Stimulated activated naive CD8-positive, alpha-beta T cell treated with anti-CD3 and anti-CD28 coated beads, Interleukin-15, Interleukin-2, amounts not matched to agents 100 U/mL and 50 U/mL, for 24 hours (primary cell): ENCODE data around the gene TMEM60.
"Not testable (repeated sequence)": the region's sequence is repeated elsewhere in the genome, so short reads cannot be mapped to it uniquely, and the experiment has no call there.

Experiments
- ATAC-seq: fragments of 150-1000 bp; cut with Tn5 transposase; one replicate; pipeline ENCODE4 v1.10.0; 2021
- DNase-seq: peaks from one replicate; pipeline ENCODE4 v3.0.0; 2021

The TMEM60 gene, protein sequence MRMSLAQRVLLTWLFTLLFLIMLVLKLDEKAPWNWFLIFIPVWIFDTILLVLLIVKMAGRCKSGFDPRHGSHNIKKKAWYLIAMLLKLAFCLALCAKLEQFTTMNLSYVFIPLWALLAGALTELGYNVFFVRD

DNA sequence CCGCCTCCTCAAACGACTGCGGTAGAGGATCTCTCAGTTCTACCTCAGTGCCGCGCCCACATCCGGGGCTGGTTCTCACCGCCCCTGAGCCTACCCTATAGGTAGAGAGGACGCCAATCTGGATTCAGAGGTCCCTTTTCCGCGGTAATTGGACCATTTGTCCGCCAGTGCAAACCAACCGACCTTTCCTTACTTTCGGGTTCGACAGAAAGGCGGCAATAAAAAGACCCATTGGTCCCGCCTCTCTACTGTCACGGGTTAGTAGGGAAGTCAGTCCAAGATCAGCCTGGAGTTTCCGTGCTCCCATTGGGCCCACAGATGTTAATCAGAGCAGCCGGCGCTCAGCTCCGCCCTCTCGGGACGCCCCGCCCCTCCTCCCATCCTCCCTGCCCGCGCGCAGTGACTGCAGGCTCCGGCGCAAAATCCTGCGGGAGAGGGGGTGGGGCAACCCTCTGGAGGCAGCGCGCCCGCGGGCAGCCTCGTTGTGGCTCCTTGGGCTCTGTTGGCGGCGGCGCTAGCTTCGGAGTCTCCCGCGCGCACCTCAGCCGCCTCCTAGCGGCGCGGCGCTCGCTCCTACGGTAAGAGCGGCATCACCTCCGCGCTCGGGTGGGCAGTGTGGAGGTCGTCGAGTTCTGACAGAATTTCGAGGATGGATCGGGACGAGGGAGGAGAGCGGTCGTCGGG is at the start of gene TMEM60, which contains the start of gene PHTF2:
Gene TMEM60, minus strand, starts transcription at position 41 of the 684 bp plus-strand sequence. CDS start 4,061 bp downstream, outside the sequence.
Gene PHTF2, plus strand, starts transcription at position 380 of the 684 bp plus-strand sequence.
- DNase-seq (peak; percentile 94), ATAC-seq (peak; percentile 95)

DNA sequence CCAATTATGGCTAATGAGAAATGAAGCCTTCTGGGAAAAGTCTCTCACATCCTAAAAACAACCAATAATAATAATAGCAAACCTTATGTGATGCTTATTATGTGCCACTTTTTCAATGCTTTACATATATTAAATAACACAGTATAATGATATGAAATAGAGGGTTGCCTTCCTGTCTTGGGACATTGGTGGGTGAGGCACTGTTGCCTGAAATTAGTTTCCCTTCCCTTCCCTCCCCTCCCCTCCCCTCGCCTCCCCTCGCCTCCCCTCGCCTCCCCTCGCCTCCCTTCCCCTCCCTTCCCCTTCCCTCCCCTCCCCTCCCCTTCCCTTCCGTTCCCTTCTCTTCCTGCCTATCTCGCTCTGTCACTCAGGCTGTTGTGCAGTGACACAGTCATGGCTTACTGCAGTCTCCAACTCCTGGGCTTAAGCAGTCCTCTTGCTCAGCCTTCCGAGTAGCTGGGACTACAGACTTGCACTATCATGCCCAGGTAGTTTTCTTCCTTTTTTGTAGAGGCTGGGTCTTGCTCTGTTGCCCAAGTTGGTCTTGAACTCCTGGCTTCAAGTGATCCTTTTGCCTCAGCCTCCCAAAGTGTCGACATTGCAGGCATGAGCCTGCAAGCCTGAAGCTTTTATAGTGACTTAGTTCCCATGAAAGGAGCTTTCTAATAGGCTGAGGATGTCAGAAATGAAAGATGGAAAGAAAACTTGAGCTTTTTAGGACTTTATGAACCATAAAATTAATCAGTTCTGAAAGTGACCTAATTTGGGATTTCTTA is 48.3 kb upstream of the TMEM60 start:
- DNase-seq, result no peak
- ATAC-seq, result no peak

DNA sequence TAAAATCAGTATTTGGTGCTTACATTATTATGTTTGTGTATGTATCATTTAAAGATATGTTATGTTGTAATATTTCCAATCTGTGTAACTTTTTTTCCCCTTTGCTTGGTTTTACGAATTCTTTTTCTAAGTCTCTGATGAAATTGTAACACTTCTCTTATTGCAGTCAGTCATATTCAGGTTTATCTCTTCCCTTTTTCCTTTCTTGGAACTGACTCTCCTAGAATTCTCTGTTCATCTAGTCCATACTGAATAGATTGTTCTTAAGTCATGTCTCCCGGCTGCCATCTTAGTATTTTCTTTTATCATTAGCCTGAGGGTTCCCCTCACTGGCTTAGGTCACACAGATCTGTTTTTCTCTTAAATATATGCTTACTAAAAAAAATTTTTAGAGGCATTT is 45.0 kb upstream of the TMEM60 start:
- ATAC-seq (no peak), DNase-seq (no peak)

DNA sequence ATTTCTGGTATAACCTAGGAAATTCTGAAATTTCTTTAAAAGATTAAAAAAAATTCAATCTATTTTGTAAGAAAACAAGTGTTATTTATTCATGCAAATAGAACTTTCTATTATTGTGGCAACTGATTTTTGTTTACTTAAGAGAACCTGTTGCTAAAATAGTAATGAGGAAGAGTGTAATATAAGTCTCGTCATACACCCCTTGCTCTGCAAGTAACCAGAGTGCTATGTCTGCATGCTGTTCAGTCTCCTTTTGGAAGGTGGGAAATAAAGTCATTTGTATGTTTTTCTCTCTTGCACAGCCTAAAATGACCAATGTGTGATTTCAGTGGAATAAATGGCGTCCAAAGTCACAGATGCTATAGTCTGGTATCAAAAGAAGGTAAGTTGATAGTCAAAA is 41.7 kb upstream of the TMEM60 start:
- DNase-seq (no peak), ATAC-seq (no peak)

DNA sequence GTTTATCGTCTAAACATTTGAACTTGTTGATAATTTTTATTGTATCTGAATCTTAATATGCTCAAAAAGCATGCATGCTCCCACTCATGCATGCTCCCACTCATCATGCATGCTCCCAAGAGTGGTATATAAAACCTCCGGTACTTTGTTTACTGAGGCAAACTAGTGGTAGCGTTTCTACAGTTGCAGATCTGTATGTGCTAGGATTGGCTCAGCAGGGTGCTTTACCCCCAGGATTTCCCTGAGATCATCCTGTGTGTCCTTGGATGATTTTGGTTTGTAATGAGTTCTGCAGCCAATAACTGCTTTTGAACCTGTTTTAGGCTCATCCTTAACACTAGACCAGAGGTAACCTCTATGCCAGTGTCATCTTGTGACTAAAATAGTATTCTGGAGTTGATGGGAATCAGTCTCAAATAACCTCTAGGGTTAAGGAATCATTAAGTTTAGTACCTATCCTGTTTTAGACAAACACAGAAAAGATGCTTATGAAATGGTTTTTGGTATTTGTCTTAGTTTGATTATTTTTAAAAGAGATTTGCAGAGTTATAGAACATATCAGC is 40.8 kb upstream of the TMEM60 start:
- ATAC-seq, result no peak
- DNase-seq, result no peak

DNA sequence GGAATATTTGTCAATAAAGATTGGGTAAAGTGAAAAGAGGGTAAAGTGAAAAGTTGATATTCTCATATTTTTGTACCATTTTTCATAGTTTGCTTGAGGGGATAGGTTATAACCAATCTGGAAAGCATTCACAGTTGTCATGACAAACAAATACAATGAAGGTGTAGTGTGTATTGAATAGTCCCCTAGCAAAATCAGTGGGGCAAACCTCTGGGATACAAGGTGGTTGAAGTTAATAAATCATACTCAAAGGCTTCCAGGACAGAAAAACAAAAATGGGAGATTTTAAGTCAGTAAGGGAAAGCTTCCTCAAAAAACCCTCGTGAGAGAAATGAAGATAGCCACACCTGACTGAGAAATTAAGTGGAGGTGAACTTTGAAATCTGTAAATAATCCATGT is 39.7 kb upstream of the TMEM60 start:
- ATAC-seq (no peak), DNase-seq (no peak)

DNA sequence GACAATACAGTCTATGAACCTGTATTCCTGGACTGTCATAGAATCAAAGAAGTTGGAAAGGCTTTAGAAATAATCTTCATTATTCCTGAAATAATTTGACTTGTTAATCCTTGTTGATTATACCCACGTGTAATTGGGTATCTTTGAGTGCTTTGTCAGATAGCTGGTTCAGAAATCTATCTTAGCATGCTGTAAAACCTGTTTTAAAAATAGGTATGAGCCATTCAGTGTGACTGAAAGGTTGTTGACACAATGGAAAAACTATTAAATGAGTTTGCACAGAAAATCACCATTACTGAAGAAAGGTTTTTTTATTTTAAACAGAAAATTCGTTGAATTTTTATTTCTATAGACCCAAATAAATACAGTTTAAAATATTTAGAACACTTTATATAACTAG is 39.0 kb upstream of the TMEM60 start:
- no peak for ATAC-seq
- DNase-seq, result no peak

DNA sequence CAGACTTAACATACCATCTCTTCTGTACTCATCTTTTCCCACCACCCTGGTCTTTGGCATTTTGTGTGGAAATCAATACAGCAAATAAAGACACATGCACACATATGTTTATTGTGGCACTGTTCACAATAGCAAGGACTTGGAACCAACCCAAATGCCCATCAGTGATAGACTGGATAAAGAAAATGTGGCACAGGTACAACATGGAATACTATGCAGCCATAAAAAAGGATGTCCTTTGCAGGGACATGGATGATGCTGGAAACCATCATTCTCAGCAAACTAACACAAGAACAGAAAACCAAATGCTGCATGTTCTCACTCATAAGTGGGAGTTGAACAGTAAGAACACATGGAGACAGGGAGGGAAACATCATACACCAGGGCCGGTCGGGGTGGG is 38.2 kb upstream of the TMEM60 start:
- not testable (repeated sequence) for DNase-seq, ATAC-seq

DNA sequence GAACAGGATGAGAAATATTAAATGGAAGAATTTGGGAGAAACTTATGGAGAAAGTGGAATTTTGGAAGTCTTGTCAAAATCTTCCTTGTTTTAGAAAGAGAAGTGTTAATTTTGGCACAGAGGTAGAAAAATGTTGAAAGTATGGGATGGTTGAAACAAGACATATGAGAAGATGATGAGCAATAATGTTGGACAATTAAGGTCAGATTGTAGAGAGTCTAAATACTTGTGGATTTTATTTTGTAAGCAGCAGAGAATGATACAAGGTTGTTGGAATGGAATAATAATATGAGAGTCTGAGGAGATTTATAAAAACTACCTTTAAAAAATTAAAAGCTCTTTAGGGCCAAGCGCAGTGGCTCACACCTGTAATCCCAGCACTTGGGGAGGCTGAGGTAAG is 34.9 kb upstream of the TMEM60 start:
- no peak for DNase-seq
- no peak for ATAC-seq

DNA sequence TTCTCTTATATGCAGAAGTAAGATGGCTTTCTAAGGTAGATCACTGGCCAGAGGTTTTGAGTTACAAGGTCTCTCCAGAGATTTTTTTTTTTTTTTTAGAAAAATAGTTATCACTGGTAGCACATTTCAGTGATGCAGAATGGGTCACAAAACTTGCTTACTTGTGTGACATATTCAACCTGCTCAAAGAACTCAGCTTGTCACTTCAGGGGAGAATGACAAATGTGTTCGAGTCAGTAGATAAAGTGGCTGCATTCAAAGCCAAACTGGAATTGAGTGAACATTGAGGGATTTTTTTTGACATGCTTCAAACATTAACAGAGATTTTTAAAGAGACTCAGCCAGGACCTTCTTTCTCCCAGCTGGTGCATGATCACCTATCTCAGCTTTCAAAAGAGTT is 33.7 kb upstream of the TMEM60 start:
- no peak for DNase-seq
- no peak for ATAC-seq

DNA sequence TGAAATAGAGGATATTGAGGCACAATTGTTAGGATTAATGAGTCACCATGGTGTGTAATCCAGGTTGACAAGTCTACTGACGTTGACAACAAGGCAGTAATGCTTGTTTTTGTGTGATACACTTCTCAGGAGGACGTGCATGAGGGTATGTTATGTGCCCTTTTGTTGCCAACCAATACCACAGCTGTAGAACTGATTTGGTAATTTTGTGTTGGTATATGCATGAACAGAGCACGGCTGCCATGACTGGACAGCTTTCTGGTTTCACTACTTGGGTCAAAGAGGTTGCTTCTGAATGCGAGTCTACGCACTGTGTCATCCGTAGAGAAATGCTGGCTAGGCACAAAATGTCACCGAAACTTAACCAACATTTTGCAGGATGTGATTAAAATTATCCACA is 33.2 kb upstream of the TMEM60 start:
- DNase-seq (no peak), ATAC-seq (peak; percentile 61)

DNA sequence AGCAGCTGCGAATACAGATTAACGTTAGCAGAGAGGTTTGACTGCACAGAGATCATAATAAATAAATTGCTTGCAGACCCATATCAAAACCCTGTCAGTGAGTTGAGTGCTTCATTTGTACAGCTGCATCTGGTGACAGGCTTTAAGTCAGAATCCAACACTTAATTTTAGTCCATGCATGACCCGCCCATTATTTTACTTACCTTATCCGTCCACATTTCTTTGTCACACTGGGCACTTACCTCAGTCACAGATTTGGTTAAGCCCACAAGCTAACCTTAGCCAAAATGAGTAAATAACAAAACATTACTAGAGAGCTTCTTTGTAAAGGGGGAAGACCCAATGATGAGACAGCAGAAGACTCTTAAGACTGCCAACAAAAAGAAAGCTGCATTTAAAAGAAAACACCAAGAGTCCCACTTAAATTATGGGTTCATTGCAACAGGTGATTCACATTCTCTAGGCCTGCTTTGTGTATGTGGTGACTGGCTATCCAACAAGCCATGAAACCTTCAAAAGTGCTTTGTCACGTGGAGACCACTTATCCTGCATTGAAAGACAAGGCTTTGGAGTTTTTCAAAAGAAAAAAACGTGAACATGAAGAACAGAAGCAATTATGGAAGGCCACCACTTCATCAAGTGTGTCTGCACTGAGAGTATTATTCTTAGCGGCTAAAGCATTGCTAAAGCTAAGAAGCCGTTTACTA is 32.6 kb upstream of the TMEM60 start:
- DNase-seq, result no peak
- ATAC-seq, result no peak

DNA sequence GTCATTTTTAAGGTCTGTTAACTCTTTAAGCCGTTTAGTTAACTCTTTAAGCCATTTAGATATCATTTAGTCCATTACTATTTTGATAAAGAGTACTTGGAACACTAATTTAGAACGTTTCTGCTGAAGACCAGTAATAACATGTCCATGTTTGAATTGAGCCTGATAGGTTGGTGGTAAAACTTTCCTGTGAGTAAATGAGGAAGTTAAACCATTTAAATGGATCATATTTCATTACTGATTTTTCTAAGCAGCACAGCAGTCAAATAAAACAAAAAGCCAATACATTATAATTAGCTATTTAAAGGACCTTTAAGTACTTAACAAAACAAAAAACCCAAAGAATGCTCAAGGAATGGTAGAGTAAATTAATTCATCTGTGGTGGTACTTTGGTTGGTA is 29.8 kb upstream of the TMEM60 start:
- DNase-seq, result no peak
- no peak for ATAC-seq

DNA sequence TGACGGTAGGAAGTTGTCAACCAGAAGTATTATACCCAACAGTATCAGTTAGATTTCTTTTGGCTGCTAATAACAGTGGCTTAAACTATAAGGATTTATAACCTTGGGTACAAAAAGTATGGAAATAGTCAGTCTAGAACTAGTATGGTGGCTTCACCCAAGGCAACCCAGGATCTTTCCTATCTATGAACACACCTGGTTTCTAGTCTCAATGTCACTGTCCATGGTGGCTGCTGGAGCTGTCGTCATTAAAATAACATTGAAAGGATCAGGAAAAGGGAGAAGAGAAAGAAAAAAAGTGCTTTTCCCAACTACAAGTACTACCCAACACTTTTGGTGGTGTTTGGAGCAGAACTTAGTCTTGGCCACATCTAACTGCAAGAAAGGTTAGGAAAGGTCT is 28.1 kb upstream of the TMEM60 start:
- DNase-seq (no peak), ATAC-seq (no peak)

DNA sequence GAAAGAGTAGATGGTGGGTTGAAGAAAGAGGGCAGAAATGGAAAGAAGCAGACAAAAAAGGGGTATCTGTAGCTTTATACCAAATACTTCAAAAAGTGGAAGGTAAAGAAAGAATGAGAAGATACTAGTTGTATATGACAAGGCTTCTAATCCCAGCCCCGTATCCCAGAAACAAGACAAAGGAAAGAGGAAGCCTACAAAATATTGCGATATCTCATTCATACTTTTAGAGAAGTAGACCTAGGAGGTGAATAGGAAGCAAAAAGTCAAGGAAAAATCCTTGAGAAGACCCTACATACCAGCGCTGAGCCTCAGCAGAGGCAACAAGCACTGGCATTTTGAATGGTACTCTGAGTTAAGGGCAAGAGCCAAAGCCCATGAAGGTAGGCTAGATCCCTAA is 26.9 kb upstream of the TMEM60 start:
- no peak for DNase-seq
- ATAC-seq, result no peak

DNA sequence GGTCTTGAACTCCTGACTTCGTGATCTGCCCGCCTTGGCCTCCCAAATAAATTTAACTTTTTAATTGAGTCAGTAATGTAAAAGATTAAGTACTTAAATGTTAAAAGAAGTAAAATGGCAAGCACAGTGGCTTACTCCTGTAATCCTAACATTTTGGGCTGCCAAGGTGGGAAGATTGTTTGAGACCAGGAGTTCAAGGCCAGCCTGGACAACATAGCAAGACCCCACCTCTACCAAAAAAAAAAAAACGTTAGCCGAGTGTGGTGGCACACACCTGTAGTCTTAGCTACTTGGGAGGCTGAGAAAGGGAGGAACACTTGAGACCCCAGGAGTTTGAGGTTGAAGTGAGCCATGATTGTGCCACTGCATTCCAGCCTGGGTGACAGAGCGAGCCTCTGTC is 26.4 kb upstream of the TMEM60 start:
- no peak for DNase-seq
- no peak for ATAC-seq

DNA sequence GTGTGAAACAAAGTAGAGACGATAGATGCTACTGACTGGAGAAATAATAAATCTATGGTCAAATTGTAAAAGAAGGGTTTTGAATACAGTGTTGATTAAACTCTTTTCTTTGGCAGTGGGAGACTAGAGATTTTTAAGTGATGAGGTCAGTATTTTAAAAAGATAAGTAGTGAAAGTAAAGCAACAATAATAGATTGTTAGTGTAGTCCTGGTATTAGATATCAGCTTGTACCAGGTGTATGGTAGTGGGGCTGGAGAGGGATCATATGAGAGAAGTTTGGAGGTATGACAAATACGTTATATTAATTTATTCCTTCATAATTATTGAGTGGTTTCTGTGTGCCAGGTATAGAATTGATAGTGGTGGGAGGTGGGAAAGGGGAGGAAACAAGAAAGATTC is 25.6 kb upstream of the TMEM60 start:
- ATAC-seq (no peak), DNase-seq (no peak)

DNA sequence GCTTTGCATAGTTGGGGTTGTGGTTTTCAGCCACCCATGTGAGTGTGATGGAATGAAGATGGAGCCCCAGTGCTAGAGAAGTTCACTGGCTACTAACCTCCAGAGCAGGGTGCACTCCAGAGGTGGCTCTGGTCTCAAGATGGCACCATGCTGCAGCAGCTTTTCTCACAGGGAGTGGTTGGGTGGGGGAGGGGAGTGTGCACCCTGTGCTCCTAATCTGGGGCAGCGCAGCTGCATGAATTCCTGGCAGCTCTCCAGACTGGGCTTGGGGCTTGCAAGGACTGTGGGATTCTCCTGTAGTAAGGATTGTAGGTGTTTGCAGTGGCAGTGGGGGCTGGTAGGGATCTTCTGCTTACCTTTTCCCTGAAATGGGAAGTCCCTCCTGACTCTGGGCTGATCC is 24.0 kb upstream of the TMEM60 start:
- ATAC-seq (no peak), DNase-seq (no peak)

DNA sequence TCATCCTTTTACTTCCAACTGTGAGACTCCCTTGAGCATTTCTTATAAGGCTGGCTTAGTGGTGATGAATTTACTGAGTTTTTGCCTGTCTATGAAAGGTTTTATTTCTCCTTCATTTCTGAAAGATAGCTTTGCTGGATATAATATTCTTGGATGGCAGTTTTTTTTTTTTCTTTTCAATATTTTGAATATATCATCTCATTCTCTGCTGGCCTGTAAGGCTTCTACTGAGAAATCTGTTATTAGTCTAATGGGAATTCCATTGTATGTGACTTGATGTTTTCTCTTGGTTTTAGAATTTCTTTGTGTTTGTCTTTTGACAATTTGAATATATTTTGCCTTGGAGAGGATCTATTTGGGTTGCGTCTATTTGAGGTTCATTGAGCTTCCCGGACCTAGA is 22.7 kb upstream of the TMEM60 start:
- ATAC-seq (no peak), DNase-seq (no peak)

DNA sequence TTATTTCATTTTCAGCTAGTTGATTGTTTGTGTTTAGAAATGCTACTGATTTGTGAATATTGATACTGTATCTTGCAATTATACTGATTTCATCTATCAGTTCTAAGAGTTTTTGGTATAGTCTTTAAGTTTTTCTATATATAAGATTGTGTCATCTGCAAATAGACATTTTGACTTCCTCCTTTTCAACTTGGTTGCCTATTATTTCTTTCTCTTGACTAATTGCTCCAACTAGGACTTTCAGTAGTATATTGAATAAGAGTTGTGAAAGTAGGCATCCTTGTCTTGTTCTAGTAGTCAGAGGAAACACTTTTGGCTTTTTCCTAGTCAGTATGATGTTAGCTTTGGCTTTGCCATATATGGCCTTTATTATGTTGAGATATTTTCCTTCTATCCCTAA is 20.8 kb upstream of the TMEM60 start:
- DNase-seq, result no peak
- ATAC-seq, result no peak

DNA sequence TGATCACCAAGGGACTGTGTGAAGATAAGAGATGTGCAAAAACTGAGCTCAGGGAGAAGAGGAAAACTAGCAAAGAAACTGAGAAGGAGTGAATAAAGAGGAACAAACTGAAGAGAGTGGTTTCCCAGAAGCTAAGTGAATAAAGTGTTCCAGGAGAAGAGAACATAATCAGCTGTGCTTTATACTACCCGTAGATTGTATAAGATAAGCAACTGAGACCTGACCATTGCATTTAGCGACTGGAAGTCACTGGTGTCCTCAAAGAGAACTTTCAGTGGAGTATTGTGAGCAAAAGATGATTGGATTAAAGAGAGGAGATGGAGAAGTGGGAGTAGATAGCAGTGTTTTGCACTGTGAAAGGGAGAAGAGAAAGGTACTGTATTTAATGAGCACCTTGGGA is 14.9 kb upstream of the TMEM60 start:
- no peak for DNase-seq
- ATAC-seq, result no peak

DNA sequence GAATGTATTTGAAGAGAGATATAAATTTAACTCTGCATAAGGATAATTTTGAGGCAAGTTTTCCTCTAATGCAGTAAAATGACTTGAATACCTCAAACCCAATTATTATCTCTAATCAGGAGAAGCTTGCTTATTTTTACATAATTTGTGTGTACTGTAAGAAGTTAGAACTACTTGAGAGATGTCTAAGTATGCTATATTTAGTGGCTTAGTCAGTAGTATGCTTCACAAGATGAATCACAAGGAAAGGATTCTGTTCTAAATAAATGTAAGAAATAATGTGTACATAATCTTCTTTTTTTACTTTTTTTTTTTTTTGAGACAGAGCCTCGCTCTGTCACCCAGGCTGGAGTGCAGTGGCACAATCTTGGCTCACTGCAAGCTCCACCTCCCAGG is 14.1 kb upstream of the TMEM60 start:
- DNase-seq, result no peak
- ATAC-seq, result no peak
